B cell (primary cell): Measurements from ENCODE around the gene GPR37L1.

Experiments used
- EZH2 ChIP-seq: IDR thresholded peaks from 2 replicates; pipeline ENCODE4 v1.6.1; 2012; ENCODE audit warnings: borderline replicate concordance, low read depth, mild to moderate bottlenecking, moderate library complexity, low read length; ENCODE audit not compliant: insufficient read depth, poor library complexity, severe bottlenecking
- TF ChIP-seq, protein P1 (sequence below): fragments of 200-600 bp; IDR thresholded peaks from one replicate; pipeline ENCODE4 v1.8.0; 2022; ENCODE audit warnings: antibody characterized with exemption, mild to moderate bottlenecking

DNA sequence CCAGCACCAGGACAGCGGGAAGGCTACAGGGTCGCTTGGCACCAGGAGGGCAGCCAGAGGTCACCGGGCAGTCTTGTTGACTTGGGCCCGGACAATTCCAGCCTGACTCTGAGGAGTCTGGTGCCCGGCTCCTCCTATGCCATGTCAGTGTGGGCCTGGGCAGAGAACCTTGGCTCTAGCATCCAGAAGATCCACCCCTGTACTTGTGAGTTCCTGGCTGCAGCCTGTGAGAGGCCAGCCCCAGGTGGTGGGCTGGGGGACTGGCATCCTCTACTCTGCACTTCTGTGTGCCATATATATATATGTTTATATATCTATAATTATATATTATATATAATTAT lies 49.3 kb downstream of the GPR37L1 start:
- TF ChIP-seq, protein P1, sequence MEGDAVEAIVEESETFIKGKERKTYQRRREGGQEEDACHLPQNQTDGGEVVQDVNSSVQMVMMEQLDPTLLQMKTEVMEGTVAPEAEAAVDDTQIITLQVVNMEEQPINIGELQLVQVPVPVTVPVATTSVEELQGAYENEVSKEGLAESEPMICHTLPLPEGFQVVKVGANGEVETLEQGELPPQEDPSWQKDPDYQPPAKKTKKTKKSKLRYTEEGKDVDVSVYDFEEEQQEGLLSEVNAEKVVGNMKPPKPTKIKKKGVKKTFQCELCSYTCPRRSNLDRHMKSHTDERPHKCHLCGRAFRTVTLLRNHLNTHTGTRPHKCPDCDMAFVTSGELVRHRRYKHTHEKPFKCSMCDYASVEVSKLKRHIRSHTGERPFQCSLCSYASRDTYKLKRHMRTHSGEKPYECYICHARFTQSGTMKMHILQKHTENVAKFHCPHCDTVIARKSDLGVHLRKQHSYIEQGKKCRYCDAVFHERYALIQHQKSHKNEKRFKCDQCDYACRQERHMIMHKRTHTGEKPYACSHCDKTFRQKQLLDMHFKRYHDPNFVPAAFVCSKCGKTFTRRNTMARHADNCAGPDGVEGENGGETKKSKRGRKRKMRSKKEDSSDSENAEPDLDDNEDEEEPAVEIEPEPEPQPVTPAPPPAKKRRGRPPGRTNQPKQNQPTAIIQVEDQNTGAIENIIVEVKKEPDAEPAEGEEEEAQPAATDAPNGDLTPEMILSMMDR = no peak
- no peak for TF ChIP-seq EZH2
